ENCODE data around the gene ADK. TPM values are rescaled to one million over a fixed set of nuclear protein-coding genes. Genes with fewer than 3 reads are reported as not detected.

Gene ADK
- total RNA-seq, 1 donor from 2014 or later, result 13.1 TPM

- Mint-ChIP-seq H3K4me1 (ENCODE audit: unreplicated experiment) (no peaks in the 10 kb centered on the region), H3K27me3 (ENCODE audit: unreplicated experiment) (peaks cover 2% of the 10 kb centered on the region), H3K36me3 (ENCODE audit: low read depth, unreplicated experiment) (no peaks in the 10 kb centered on the region), H3K4me3 (ENCODE audit: unreplicated experiment) (no peak overlapping the region), H3K27ac (ENCODE audit: unreplicated experiment) (no peak overlapping the region), H3K9me3 (ENCODE audit: unreplicated experiment) (no peaks in the 10 kb centered on the region)
- no peak for DNase-seq (ENCODE audit: low spot score)
- TF ChIP-seq CTCF (IDR thresholded peaks at IDR 0.05; ENCODE audit: unreplicated experiment), result no peak
Measured at GRCh38 chr10:74650613-74651012, 499.6 kb downstream of the ADK start.

GRCh38 chr10:74651565-74651964 is 500.5 kb downstream of the ADK start:
- Mint-ChIP-seq H3K36me3 (ENCODE audit: low read depth, unreplicated experiment) (no peaks in the 10 kb centered on the region), H3K27me3 (ENCODE audit: unreplicated experiment) (peaks cover 2% of the 10 kb centered on the region), H3K4me1 (ENCODE audit: unreplicated experiment) (no peaks in the 10 kb centered on the region), H3K9me3 (ENCODE audit: unreplicated experiment) (no peaks in the 10 kb centered on the region), H3K4me3 (ENCODE audit: unreplicated experiment) (no peak overlapping the region), H3K27ac (ENCODE audit: unreplicated experiment) (no peak overlapping the region)
- DNase-seq (ENCODE audit: low spot score), result no peak
- TF ChIP-seq CTCF (IDR thresholded peaks at IDR 0.05; ENCODE audit: unreplicated experiment), result no peak

GRCh38 chr10:74652664-74653063 is 501.6 kb downstream of the ADK start:
- no peak for TF ChIP-seq CTCF (IDR thresholded peaks at IDR 0.05; ENCODE audit: unreplicated experiment)
- DNase-seq (ENCODE audit: low spot score), result no peak
- H3K9me3 Mint-ChIP-seq (ENCODE audit: unreplicated experiment), result no peaks in the 10 kb centered on the region
- peaks cover 2% of the 10 kb centered on the region for H3K27me3 Mint-ChIP-seq (ENCODE audit: unreplicated experiment)
- H3K4me1 Mint-ChIP-seq (ENCODE audit: unreplicated experiment), result no peaks in the 10 kb centered on the region
- H3K36me3 Mint-ChIP-seq (ENCODE audit: low read depth, unreplicated experiment), result no peaks in the 10 kb centered on the region
- H3K27ac Mint-ChIP-seq (ENCODE audit: unreplicated experiment), result no peak overlapping the region
- no peak overlapping the region for H3K4me3 Mint-ChIP-seq (ENCODE audit: unreplicated experiment)

- Mint-ChIP-seq H3K27ac (ENCODE audit: unreplicated experiment) (no peak overlapping the region), H3K27me3 (ENCODE audit: unreplicated experiment) (peaks cover 5% of the 10 kb centered on the region), H3K9me3 (ENCODE audit: unreplicated experiment) (no peaks in the 10 kb centered on the region), H3K4me1 (ENCODE audit: unreplicated experiment) (no peaks in the 10 kb centered on the region), H3K4me3 (ENCODE audit: unreplicated experiment) (no peak overlapping the region), H3K36me3 (ENCODE audit: low read depth, unreplicated experiment) (no peaks in the 10 kb centered on the region)
- no peak for TF ChIP-seq CTCF (IDR thresholded peaks at IDR 0.05; ENCODE audit: unreplicated experiment)
- DNase-seq (ENCODE audit: low spot score), result no peak
Measured at GRCh38 chr10:74658511-74658910, 507.5 kb downstream of the ADK start.

- H3K27ac Mint-ChIP-seq (ENCODE audit: unreplicated experiment), result no peak overlapping the region
- no peak for DNase-seq (ENCODE audit: low spot score)
- H3K27me3 Mint-ChIP-seq (ENCODE audit: unreplicated experiment), result peaks cover 3% of the 10 kb centered on the region
- no peak overlapping the region for H3K4me3 Mint-ChIP-seq (ENCODE audit: unreplicated experiment)
- no peaks in the 10 kb centered on the region for H3K36me3 Mint-ChIP-seq (ENCODE audit: low read depth, unreplicated experiment)
- no peaks in the 10 kb centered on the region for H3K4me1 Mint-ChIP-seq (ENCODE audit: unreplicated experiment)
- no peaks in the 10 kb centered on the region for H3K9me3 Mint-ChIP-seq (ENCODE audit: unreplicated experiment)
- TF ChIP-seq CTCF (IDR thresholded peaks at IDR 0.05; ENCODE audit: unreplicated experiment), result no peak
Measured at GRCh38 chr10:74662635-74663034, 511.6 kb downstream of the ADK start.

Data from endothelial cell (in vitro differentiated cells).